A549 treated with RU486 at 1 μM for 4 hours (cell line): ENCODE results near the gene CPLX4. TPM values are rescaled to one million over a fixed set of nuclear protein-coding genes. Genes with fewer than 3 reads are reported as not detected.

ENCODE experiments used
- total RNA-seq: library from RNA; stranded (reverse); fragments of 200-300 nt; extraction: Qiagen RNA extraction; gene quantifications from 5 replicates; pipeline ENCODE4 v1.2.3, GENCODE V29; 2022; ENCODE audit warnings: low read depth

Gene CPLX4, protein sequence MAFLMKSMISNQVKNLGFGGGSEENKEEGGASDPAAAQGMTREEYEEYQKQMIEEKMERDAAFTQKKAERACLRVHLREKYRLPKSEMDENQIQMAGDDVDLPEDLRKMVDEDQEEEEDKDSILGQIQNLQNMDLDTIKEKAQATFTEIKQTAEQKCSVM
- total RNA-seq: not detected in 5 replicates

GRCh38 chr18:59318460-59319050 lies at the start of gene CPLX4:
CPLX4 (minus strand) TSS chr18:59318649; CDS start chr18:59318462, 187 bp downstream.

GRCh38 chr18:59358712-59359575 lies 40.5 kb upstream of the CPLX4 start, which contains the start of gene LMAN1:
LMAN1 (minus strand) TSS chr18:59359265; CDS start chr18:59359244, 21 bp downstream.

GRCh38 chr18:59272891-59273758 lies 45.3 kb downstream of the CPLX4 start, which contains the start of gene RAX:
RAX (minus strand) TSS chr18:59273454; CDS start chr18:59273206, 248 bp downstream.

Other genes starting within 250 kb of the CPLX4 start
- gene SEC11C, start 178.8 kb downstream of the CPLX4 start, total RNA-seq: 48.6 to 68.5 TPM (median 59.0 TPM) in 5 replicates
- not detected in 5 replicates for gene GRP, start 98.5 kb downstream of the CPLX4 start, total RNA-seq
- not detected in 5 replicates for gene RAX, start 45.2 kb downstream of the CPLX4 start, total RNA-seq
- 17.8 to 46.1 TPM (median 34.3 TPM) in 5 replicates for gene LMAN1, start 40.6 kb upstream of the CPLX4 start, total RNA-seq